Fibroblast of lung (primary cell): Measurements from ENCODE around the gene ASTL. TPM values are rescaled to one million over a fixed set of nuclear protein-coding genes. Genes with fewer than 3 reads are reported as not detected.

Experiments used
- DNase-seq, 2 donors: peaks; one replicate each; pipeline versions ENCODE4 v3.0.0 to v3.0.0-alpha.2; 2010; ENCODE audit warnings: low read depth in 2 of 2
- H2AFZ ChIP-seq: 2 replicates; pipeline ENCODE4 v1.5.1; 2012; ENCODE audit warnings: low read length, control low read depth, inconsistent platforms
- H3K27ac ChIP-seq: 2 replicates; pipeline ENCODE4 v1.5.1; 2011; ENCODE audit warnings: low read length, control low read depth; ENCODE audit not compliant: insufficient read depth
- H3K27me3 ChIP-seq: 2 replicates; pipeline ENCODE4 v1.5.1; 2011; ENCODE audit warnings: mild to moderate bottlenecking, low read length; ENCODE audit not compliant: control insufficient read depth, insufficient read depth
- H3K36me3 ChIP-seq: 2 replicates; pipeline ENCODE4 v1.5.1; 2011; ENCODE audit warnings: low read length; ENCODE audit not compliant: control insufficient read depth, insufficient read depth
- H3K4me1 ChIP-seq: 2 replicates; pipeline ENCODE4 v1.5.1; 2011; ENCODE audit warnings: low read length; ENCODE audit not compliant: control insufficient read depth, insufficient read depth; ENCODE audit errors: extremely low read depth
- H3K4me2 ChIP-seq: 2 replicates; pipeline ENCODE4 v1.5.1; 2011; ENCODE audit warnings: low read length, control low read depth; ENCODE audit not compliant: insufficient read depth; ENCODE audit errors: extremely low read depth
- H3K4me3 ChIP-seq, 4 experiments: fragments of 200-600 bp in 1 of 4; sonication (generic) in 1 of 4; replicated peaks in 1 of 4; 2 replicates each; pipeline ENCODE4 v1.5.1; 2011 to 2016; ENCODE audit warnings: low read length in 4 of 4, low read depth in 3 of 4, mild to moderate bottlenecking in 3 of 4, control low read depth in 2 of 4, inconsistent platforms in 1 of 4, mixed read lengths in 1 of 4; ENCODE audit not compliant: insufficient read depth in 1 of 4; ENCODE audit errors: control extremely low read depth in 1 of 4
- H3K79me2 ChIP-seq: 2 replicates; pipeline ENCODE4 v1.5.1; 2012; ENCODE audit warnings: mild to moderate bottlenecking, low read length, inconsistent platforms; ENCODE audit not compliant: control insufficient read depth, insufficient read depth
- H3K9ac ChIP-seq: 2 replicates; pipeline ENCODE4 v1.5.1; 2011; ENCODE audit warnings: mild to moderate bottlenecking, low read length, control low read depth; ENCODE audit not compliant: insufficient read depth
- H3K9me3 ChIP-seq: 2 replicates; pipeline ENCODE4 v1.5.1; 2012; ENCODE audit warnings: low read depth, low read length; ENCODE audit not compliant: control insufficient read depth, insufficient read depth
- H4K20me1 ChIP-seq: 2 replicates; pipeline ENCODE4 v1.5.1; 2011; ENCODE audit warnings: low read length; ENCODE audit not compliant: control insufficient read depth, insufficient read depth; ENCODE audit errors: extremely low read depth
- CTCF ChIP-seq, 2 donors: IDR thresholded peaks in 1 of 2; conservative IDR thresholded peaks in 1 of 2; 1 replicate in 1 of 2; 2 replicates in 1 of 2; pipeline ENCODE4 v1.5.1; 2011 to 2012; ENCODE audit warnings: low read length in 2 of 2, control low read depth in 1 of 2, inconsistent platforms in 1 of 2, low read depth in 1 of 2, mild to moderate bottlenecking in 1 of 2
- EZH2 ChIP-seq: IDR thresholded peaks from 2 replicates; pipeline ENCODE4 v1.5.1; 2012; ENCODE audit warnings: low read length, control low read depth, mild to moderate bottlenecking; ENCODE audit errors: missing control alignments
- polyA plus RNA-seq, 2 donors: library from polyadenylated mRNA; depleted of rRNA in 1 of 2; stranded (reverse) in 1 of 2; unstranded in 1 of 2; fragments of >200 nt; gene quantifications; 2 replicates each; pipeline ENCODE4 v1.2.1, GENCODE V29; 2011 to 2012; ENCODE audit warnings: missing spikeins in 1 of 2
- total RNA-seq: library from RNA; depleted of rRNA; stranded (reverse); fragments of >200 nt; gene quantifications from 2 replicates; pipeline ENCODE4 v1.2.1, GENCODE V29; 2014

Gene ASTL
- total and polyA plus RNA-seq, 2 donors (not counting 1 experiment from before 2014, with no cell fraction given): not detected

- H2AFZ ChIP-seq: no peak overlapping the region
- H3K27ac ChIP-seq: no peak overlapping the region
- peaks cover 6% of the 10 kb centered on the region for H3K27me3 ChIP-seq
- no peaks in the 10 kb centered on the region for H3K36me3 ChIP-seq
- H3K9me3 ChIP-seq: no peaks in the 10 kb centered on the region
- H3K4me1 ChIP-seq: no peaks in the 10 kb centered on the region
- no peak overlapping the region for H3K4me2 ChIP-seq
- H3K79me2 ChIP-seq: no peaks in the 10 kb centered on the region
- H3K4me3 ChIP-seq: no peak overlapping the region
- H3K9ac ChIP-seq: no peak overlapping the region
- TF ChIP-seq EZH2 (no peak), CTCF (conservative IDR thresholded peaks at IDR 0.05 in 1 of 2, IDR thresholded peaks at IDR 0.05 in 1 of 2; ENCODE audit: low read depth in 1 of 2, low read length in 2 of 2) (no peak)
- no peak for DNase-seq
- no peaks in the 10 kb centered on the region for H4K20me1 ChIP-seq
These were observed 40.1 kb downstream of the ASTL start for GRCh38 chr2:96097951-96098823.

GRCh38 chr2:96097441-96097840 is 40.9 kb downstream of the ASTL start:
- Histone ChIP-seq H3K4me3 (no peak overlapping the region), H3K9me3 (no peaks in the 10 kb centered on the region), H3K9ac (no peak overlapping the region), H3K4me1 (no peaks in the 10 kb centered on the region), H4K20me1 (no peaks in the 10 kb centered on the region), H2AFZ (no peak overlapping the region), H3K36me3 (no peaks in the 10 kb centered on the region), H3K27me3 (peaks cover 6% of the 10 kb centered on the region), H3K4me2 (no peak overlapping the region), H3K27ac (no peak overlapping the region), H3K79me2 (no peaks in the 10 kb centered on the region)
- no peak for TF ChIP-seq CTCF (conservative IDR thresholded peaks at IDR 0.05 in 1 of 2, IDR thresholded peaks at IDR 0.05 in 1 of 2; ENCODE audit: low read depth in 1 of 2, low read length in 2 of 2)
- no peak for TF ChIP-seq EZH2
- no peak for DNase-seq

GRCh38 chr2:96095116-96095636 is 43.1 kb downstream of the ASTL start:
- Histone ChIP-seq H3K36me3 (no peaks in the 10 kb centered on the region), H4K20me1 (no peaks in the 10 kb centered on the region), H2AFZ (no peak overlapping the region), H3K27ac (no peak overlapping the region), H3K27me3 (peaks cover 8% of the 10 kb centered on the region), H3K4me3 (no peak overlapping the region), H3K9ac (no peak overlapping the region), H3K4me1 (no peaks in the 10 kb centered on the region), H3K79me2 (no peaks in the 10 kb centered on the region), H3K4me2 (no peak overlapping the region), H3K9me3 (no peaks in the 10 kb centered on the region)
- no peak for DNase-seq
- TF ChIP-seq CTCF (conservative IDR thresholded peaks at IDR 0.05 in 1 of 2, IDR thresholded peaks at IDR 0.05 in 1 of 2; ENCODE audit: low read depth in 1 of 2, low read length in 2 of 2): no peak
- TF ChIP-seq EZH2: no peak
